Measurements from ENCODE around the gene KRT7.

Gene KRT7

GRCh38 chr12:52233462-52234207 is 592 bp downstream of the KRT7 start:
- Histone ChIP-seq H4K20me1 (ENCODE audit: low read depth, low read length) (no peaks in the 10 kb centered on the region), H3K36me3 (ENCODE audit: low read length) (no peaks in the 10 kb centered on the region), H3F3A (ENCODE audit: insufficient read depth) (no peaks in the 10 kb centered on the region), H3K9me3 (ENCODE audit: insufficient read depth, low read length) (no peaks in the 10 kb centered on the region), H3K27me3 (ENCODE audit: low read length) (no peaks in the 10 kb centered on the region; the same call in 1 of the 2 replicates), H2AFZ (ENCODE audit: low read depth, low read length, severe bottlenecking) (no peak overlapping the region), H3K4me3 (ENCODE audit: insufficient read depth, low read length, poor library complexity, severe bottlenecking) (no peak overlapping the region), H3K27ac (ENCODE audit: low read depth, low read length) (no peak overlapping the region), H3K4me2 (ENCODE audit: low read depth, low read length, poor library complexity, severe bottlenecking) (no peak overlapping the region), H3K9me2 (replicated peaks; ENCODE audit: insufficient read depth, low read length) (no peaks in the 10 kb centered on the region), H3K79me2 (ENCODE audit: insufficient read depth, low read length) (no peaks in the 10 kb centered on the region), H3K9ac (ENCODE audit: low read length) (no peak overlapping the region)
- no peak for TF ChIP-seq EZH2phosphoT487 (conservative IDR thresholded peaks at IDR 0.05; ENCODE audit: low read length)
- no peak for TF ChIP-seq CTCF (IDR thresholded peaks at IDR 0.05; ENCODE audit: insufficient read depth, low read length, poor library complexity, severe bottlenecking)

- no peaks in the 10 kb centered on the region for H3F3A ChIP-seq (ENCODE audit: insufficient read depth)
- no peak overlapping the region for H3K27ac ChIP-seq (ENCODE audit: low read depth, low read length)
- H3K9me2 ChIP-seq (replicated peaks; ENCODE audit: insufficient read depth, low read length) = no peaks in the 10 kb centered on the region
- no peaks in the 10 kb centered on the region for H3K9me3 ChIP-seq (ENCODE audit: insufficient read depth, low read length)
- H3K27me3 ChIP-seq (ENCODE audit: low read length) = no peaks in the 10 kb centered on the region; the same call in 1 of the 2 replicates
- H2AFZ ChIP-seq (ENCODE audit: low read depth, low read length, severe bottlenecking) = no peak overlapping the region
- no peaks in the 10 kb centered on the region for H3K36me3 ChIP-seq (ENCODE audit: low read length)
- H3K79me2 ChIP-seq (ENCODE audit: insufficient read depth, low read length) = no peaks in the 10 kb centered on the region
- no peak overlapping the region for H3K4me3 ChIP-seq (ENCODE audit: insufficient read depth, low read length, poor library complexity, severe bottlenecking)
- no peaks in the 10 kb centered on the region for H4K20me1 ChIP-seq (ENCODE audit: low read depth, low read length)
- TF ChIP-seq CTCF (IDR thresholded peaks at IDR 0.05; ENCODE audit: insufficient read depth, low read length, poor library complexity, severe bottlenecking) (no peak), EZH2phosphoT487 (conservative IDR thresholded peaks at IDR 0.05; ENCODE audit: low read length) (no peak)
- H3K4me2 ChIP-seq (ENCODE audit: low read depth, low read length, poor library complexity, severe bottlenecking) = no peak overlapping the region
- no peak overlapping the region for H3K9ac ChIP-seq (ENCODE audit: low read length)
Measured at GRCh38 chr12:52234223-52234810, 1.3 kb downstream of the KRT7 start.

- Histone ChIP-seq H3K79me2 (ENCODE audit: insufficient read depth, low read length) (no peaks in the 10 kb centered on the region), H3K27me3 (ENCODE audit: low read length) (no peaks in the 10 kb centered on the region; the same call in 1 of the 2 replicates), H3K9me3 (ENCODE audit: insufficient read depth, low read length) (no peaks in the 10 kb centered on the region), H3K4me2 (ENCODE audit: low read depth, low read length, poor library complexity, severe bottlenecking) (no peak overlapping the region), H3K4me3 (ENCODE audit: insufficient read depth, low read length, poor library complexity, severe bottlenecking) (no peak overlapping the region), H3K9me2 (replicated peaks; ENCODE audit: insufficient read depth, low read length) (no peaks in the 10 kb centered on the region), H3K36me3 (ENCODE audit: low read length) (no peaks in the 10 kb centered on the region), H3K27ac (ENCODE audit: low read depth, low read length) (no peak overlapping the region), H4K20me1 (ENCODE audit: low read depth, low read length) (no peaks in the 10 kb centered on the region), H2AFZ (ENCODE audit: low read depth, low read length, severe bottlenecking) (no peak overlapping the region), H3K9ac (ENCODE audit: low read length) (no peak overlapping the region), H3F3A (ENCODE audit: insufficient read depth) (no peaks in the 10 kb centered on the region)
- no peak for TF ChIP-seq CTCF (IDR thresholded peaks at IDR 0.05; ENCODE audit: insufficient read depth, low read length, poor library complexity, severe bottlenecking)
- TF ChIP-seq EZH2phosphoT487 (conservative IDR thresholded peaks at IDR 0.05; ENCODE audit: low read length) = no peak
Measured at GRCh38 chr12:52235001-52235764, 2.1 kb downstream of the KRT7 start.
